ENCODE measurements around the gene VPS29. TPM values are rescaled to one million over a fixed set of nuclear protein-coding genes. Genes with fewer than 3 reads are reported as not detected.
"Not testable (repeated sequence)": the region's sequence is repeated elsewhere in the genome, so short reads cannot be mapped to it uniquely, and the experiment has no call there.

The VPS29 gene
- total and polyA plus RNA-seq, 4 donors: 87.9 to 161 (median 124) TPM

- peak overlapping the region; percentile 98 for H3K4me3 ChIP-seq (ENCODE audit: low read depth, low read length)
- no peak for DNase-seq (ENCODE audit: low read depth in 4 of 6, low spot score in 6 of 6)
- no peaks in the 10 kb centered on the region for H3K9me3 ChIP-seq (ENCODE audit: control insufficient read depth, insufficient read depth, low read length)
- H3K4me1 ChIP-seq (ENCODE audit: control insufficient read depth, insufficient read depth, low read length): peaks cover 13% of the 10 kb centered on the region
- H3K36me3 ChIP-seq (ENCODE audit: control insufficient read depth, insufficient read depth, low read length): peaks cover 3% of the 10 kb centered on the region
- 2% methylated on average over 12 of the region's 17 CpGs for WGBS (ENCODE audit: insufficient coverage)
- H3K27me3 ChIP-seq (ENCODE audit: control insufficient read depth, insufficient read depth, low read length): no peaks in the 10 kb centered on the region
- peak overlapping the region; percentile 62 for H3K27ac ChIP-seq (ENCODE audit: low read depth, low read length)
Observed at GRCh38 chr12:110501399-110501751, 536 bp downstream of the VPS29 start.

GRCh38 chr12:110498984-110499706 is 2.8 kb downstream of the VPS29 start:
- peaks cover 13% of the 10 kb centered on the region for H3K4me1 ChIP-seq (ENCODE audit: control insufficient read depth, insufficient read depth, low read length)
- no CpG with 5 or more reads among the region's 4 CpGs for WGBS (ENCODE audit: insufficient coverage)
- H3K27ac ChIP-seq (ENCODE audit: low read depth, low read length): no peak overlapping the region
- peaks cover 18% of the 10 kb centered on the region for H3K36me3 ChIP-seq (ENCODE audit: control insufficient read depth, insufficient read depth, low read length)
- no peak overlapping the region for H3K4me3 ChIP-seq (ENCODE audit: low read depth, low read length)
- no peaks in the 10 kb centered on the region for H3K9me3 ChIP-seq (ENCODE audit: control insufficient read depth, insufficient read depth, low read length)
- no peak for DNase-seq (ENCODE audit: low read depth in 4 of 6, low spot score in 6 of 6)
- no peaks in the 10 kb centered on the region for H3K27me3 ChIP-seq (ENCODE audit: control insufficient read depth, insufficient read depth, low read length)

- Histone ChIP-seq H3K4me3 (ENCODE audit: low read depth, low read length) (no peak overlapping the region), H3K27ac (ENCODE audit: low read depth, low read length) (no peak overlapping the region), H3K4me1 (ENCODE audit: control insufficient read depth, insufficient read depth, low read length) (no peaks in the 10 kb centered on the region), H3K9me3 (ENCODE audit: control insufficient read depth, insufficient read depth, low read length) (no peaks in the 10 kb centered on the region), H3K36me3 (ENCODE audit: control insufficient read depth, insufficient read depth, low read length) (peaks cover 30% of the 10 kb centered on the region), H3K27me3 (ENCODE audit: control insufficient read depth, insufficient read depth, low read length) (no peaks in the 10 kb centered on the region)
- no peak for DNase-seq (ENCODE audit: low read depth in 4 of 6, low spot score in 6 of 6)
- no CpG with 5 or more reads among the region's 7 CpGs for WGBS (ENCODE audit: insufficient coverage)
Observed at GRCh38 chr12:110475426-110475825, 26.5 kb downstream of the VPS29 start.

- Histone ChIP-seq H3K9me3 (ENCODE audit: control insufficient read depth, insufficient read depth, low read length) (no peaks in the 10 kb centered on the region), H3K27ac (ENCODE audit: low read depth, low read length) (peak within 1 kb of the TSS; percentile 99), H3K4me3 (ENCODE audit: low read depth, low read length) (peak within 1 kb of the TSS; percentile 88), H3K27me3 (ENCODE audit: control insufficient read depth, insufficient read depth, low read length) (no peaks in the 10 kb centered on the region), H3K36me3 (ENCODE audit: control insufficient read depth, insufficient read depth, low read length) (peaks cover 6% of the 10 kb centered on the region), H3K4me1 (ENCODE audit: control insufficient read depth, insufficient read depth, low read length) (peaks cover 20% of the 10 kb centered on the region)
- DNase-seq (ENCODE audit: low read depth in 4 of 6, low spot score in 6 of 6): peak; percentile 96 to 100 (median 99)
- WGBS (ENCODE audit: insufficient coverage): under 1% methylated on average over 73 of the region's 78 CpGs
Observed at GRCh38 chr12:110468214-110469048, 33.5 kb downstream of the VPS29 start, which contains the start of the genes FAM216A and GPN3. Gene FAM216A, plus strand, starts transcription at chr12:110468845. Its CDS starts 31 bp downstream, at chr12:110468876. Gene GPN3, minus strand, starts transcription at chr12:110468257. Its CDS starts 54 bp downstream, at chr12:110468203.

GRCh38 chr12:110467847-110468213 is 34.1 kb downstream of the VPS29 start:
- peaks cover 20% of the 10 kb centered on the region for H3K4me1 ChIP-seq (ENCODE audit: control insufficient read depth, insufficient read depth, low read length)
- H3K9me3 ChIP-seq (ENCODE audit: control insufficient read depth, insufficient read depth, low read length): no peaks in the 10 kb centered on the region
- H3K27me3 ChIP-seq (ENCODE audit: control insufficient read depth, insufficient read depth, low read length): no peaks in the 10 kb centered on the region
- WGBS (ENCODE audit: insufficient coverage): 0% methylated on average over 12 of the region's 15 CpGs
- H3K36me3 ChIP-seq (ENCODE audit: control insufficient read depth, insufficient read depth, low read length): peaks cover 11% of the 10 kb centered on the region
- peak overlapping the region; percentile 88 for H3K4me3 ChIP-seq (ENCODE audit: low read depth, low read length)
- DNase-seq (ENCODE audit: low read depth in 4 of 6, low spot score in 6 of 6): no peak
- peak overlapping the region; percentile 99 for H3K27ac ChIP-seq (ENCODE audit: low read depth, low read length)

- no peak overlapping the region for H3K27ac ChIP-seq (ENCODE audit: low read depth, low read length)
- no peak for DNase-seq (ENCODE audit: low read depth in 4 of 6, low spot score in 6 of 6)
- H3K27me3 ChIP-seq (ENCODE audit: control insufficient read depth, insufficient read depth, low read length): no peaks in the 10 kb centered on the region
- H3K4me3 ChIP-seq (ENCODE audit: low read depth, low read length): no peak overlapping the region
- peaks cover 20% of the 10 kb centered on the region for H3K4me1 ChIP-seq (ENCODE audit: control insufficient read depth, insufficient read depth, low read length)
- H3K9me3 ChIP-seq (ENCODE audit: control insufficient read depth, insufficient read depth, low read length): no peaks in the 10 kb centered on the region
- 82% methylated on average over 5 of the region's 5 CpGs for WGBS (ENCODE audit: insufficient coverage)
- H3K36me3 ChIP-seq (ENCODE audit: control insufficient read depth, insufficient read depth, low read length): peaks cover 17% of the 10 kb centered on the region
Observed at GRCh38 chr12:110466791-110467190, 35.1 kb downstream of the VPS29 start.

- H3K4me3 ChIP-seq (ENCODE audit: low read depth, low read length); H3K9me3 ChIP-seq (ENCODE audit: control insufficient read depth, insufficient read depth, low read length); H3K27ac ChIP-seq (ENCODE audit: low read depth, low read length); H3K27me3 ChIP-seq (ENCODE audit: control insufficient read depth, insufficient read depth, low read length); DNase-seq (ENCODE audit: low read depth in 4 of 6, low spot score in 6 of 6): not testable (repeated sequence)
- WGBS (ENCODE audit: insufficient coverage): 91% methylated on average over 7 of the region's 11 CpGs
- Histone ChIP-seq H3K36me3 (ENCODE audit: control insufficient read depth, insufficient read depth, low read length) (peaks cover 23% of the 10 kb centered on the region), H3K4me1 (ENCODE audit: control insufficient read depth, insufficient read depth, low read length) (peaks cover 20% of the 10 kb centered on the region)
Observed at GRCh38 chr12:110465765-110466164, 36.1 kb downstream of the VPS29 start.

GRCh38 chr12:110465024-110465423 is 36.9 kb downstream of the VPS29 start:
- Histone ChIP-seq H3K9me3 (ENCODE audit: control insufficient read depth, insufficient read depth, low read length) (no peaks in the 10 kb centered on the region), H3K36me3 (ENCODE audit: control insufficient read depth, insufficient read depth, low read length) (peaks cover 28% of the 10 kb centered on the region), H3K4me3 (ENCODE audit: low read depth, low read length) (no peak overlapping the region), H3K27ac (ENCODE audit: low read depth, low read length) (no peak overlapping the region), H3K27me3 (ENCODE audit: control insufficient read depth, insufficient read depth, low read length) (no peaks in the 10 kb centered on the region), H3K4me1 (ENCODE audit: control insufficient read depth, insufficient read depth, low read length) (peaks cover 20% of the 10 kb centered on the region)
- no CpG with 5 or more reads among the region's 2 CpGs for WGBS (ENCODE audit: insufficient coverage)
- no peak for DNase-seq (ENCODE audit: low read depth in 4 of 6, low spot score in 6 of 6)

GRCh38 chr12:110461189-110461588 is 40.7 kb downstream of the VPS29 start:
- H3K27ac ChIP-seq (ENCODE audit: low read depth, low read length); H3K4me3 ChIP-seq (ENCODE audit: low read depth, low read length); H3K27me3 ChIP-seq (ENCODE audit: control insufficient read depth, insufficient read depth, low read length); H3K4me1 ChIP-seq (ENCODE audit: control insufficient read depth, insufficient read depth, low read length); DNase-seq (ENCODE audit: low read depth in 4 of 6, low spot score in 6 of 6); H3K9me3 ChIP-seq (ENCODE audit: control insufficient read depth, insufficient read depth, low read length): not testable (repeated sequence)
- 83% methylated on average over 1 of the region's 5 CpGs for WGBS (ENCODE audit: insufficient coverage)
- H3K36me3 ChIP-seq (ENCODE audit: control insufficient read depth, insufficient read depth, low read length): peaks cover 49% of the 10 kb centered on the region

All from spinal cord (tissue), 10 donors.